Measurements from ENCODE around the gene CCDC102A.

DNA sequence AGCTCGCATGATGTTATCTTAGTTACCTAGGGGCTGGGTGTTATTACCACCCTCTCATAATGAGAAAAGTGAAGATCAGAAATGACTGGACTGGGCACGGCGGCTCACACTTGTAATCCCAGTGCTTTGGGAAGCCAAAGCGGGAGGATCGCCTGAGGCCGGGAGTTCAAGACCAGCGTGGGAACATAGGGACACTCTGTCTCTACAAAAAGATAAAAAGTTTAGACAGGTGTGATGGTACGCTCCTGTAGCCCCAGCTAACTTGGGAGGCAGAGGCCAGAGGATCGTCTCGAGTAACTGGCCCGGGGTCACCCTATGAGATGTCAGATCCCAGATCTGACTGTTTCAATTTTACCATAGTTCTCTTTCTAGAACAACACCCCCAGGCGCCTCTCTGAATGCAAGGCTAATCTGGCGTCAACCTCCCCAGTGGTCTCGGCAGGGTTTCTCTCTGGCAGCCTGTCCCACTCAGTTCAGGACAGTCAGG is 1.9 kb upstream of the CCDC102A start:
- TF ChIP-seq, protein P1, sequence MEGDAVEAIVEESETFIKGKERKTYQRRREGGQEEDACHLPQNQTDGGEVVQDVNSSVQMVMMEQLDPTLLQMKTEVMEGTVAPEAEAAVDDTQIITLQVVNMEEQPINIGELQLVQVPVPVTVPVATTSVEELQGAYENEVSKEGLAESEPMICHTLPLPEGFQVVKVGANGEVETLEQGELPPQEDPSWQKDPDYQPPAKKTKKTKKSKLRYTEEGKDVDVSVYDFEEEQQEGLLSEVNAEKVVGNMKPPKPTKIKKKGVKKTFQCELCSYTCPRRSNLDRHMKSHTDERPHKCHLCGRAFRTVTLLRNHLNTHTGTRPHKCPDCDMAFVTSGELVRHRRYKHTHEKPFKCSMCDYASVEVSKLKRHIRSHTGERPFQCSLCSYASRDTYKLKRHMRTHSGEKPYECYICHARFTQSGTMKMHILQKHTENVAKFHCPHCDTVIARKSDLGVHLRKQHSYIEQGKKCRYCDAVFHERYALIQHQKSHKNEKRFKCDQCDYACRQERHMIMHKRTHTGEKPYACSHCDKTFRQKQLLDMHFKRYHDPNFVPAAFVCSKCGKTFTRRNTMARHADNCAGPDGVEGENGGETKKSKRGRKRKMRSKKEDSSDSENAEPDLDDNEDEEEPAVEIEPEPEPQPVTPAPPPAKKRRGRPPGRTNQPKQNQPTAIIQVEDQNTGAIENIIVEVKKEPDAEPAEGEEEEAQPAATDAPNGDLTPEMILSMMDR (IDR thresholded peaks at IDR 0.05 in 4 of 5, conservative IDR thresholded peaks at IDR 0.05 in 1 of 5) = no peak
- no peak for TF ChIP-seq POLR2A (IDR thresholded peaks at IDR 0.05)

Data from gastrocnemius medialis (tissue), 4 donors.